GM10266 (cell line): ENCODE measurements around the gene ANTKMT.
"Not testable (repeated sequence)": the region's sequence is repeated elsewhere in the genome, so short reads cannot be mapped to it uniquely, and the experiment has no call there.

Experiments
- DNase-seq: peaks from one replicate; pipeline ENCODE4 v3.0.0; 2012; ENCODE audit errors: extremely low spot score
- CTCF ChIP-seq: IDR thresholded peaks from 2 replicates; pipeline ENCODE4 v1.5.1; 2012; ENCODE audit warnings: mild to moderate bottlenecking, low read depth; ENCODE audit not compliant: control insufficient read depth, insufficient read depth; ENCODE audit errors: missing control alignments

Gene ANTKMT

DNA sequence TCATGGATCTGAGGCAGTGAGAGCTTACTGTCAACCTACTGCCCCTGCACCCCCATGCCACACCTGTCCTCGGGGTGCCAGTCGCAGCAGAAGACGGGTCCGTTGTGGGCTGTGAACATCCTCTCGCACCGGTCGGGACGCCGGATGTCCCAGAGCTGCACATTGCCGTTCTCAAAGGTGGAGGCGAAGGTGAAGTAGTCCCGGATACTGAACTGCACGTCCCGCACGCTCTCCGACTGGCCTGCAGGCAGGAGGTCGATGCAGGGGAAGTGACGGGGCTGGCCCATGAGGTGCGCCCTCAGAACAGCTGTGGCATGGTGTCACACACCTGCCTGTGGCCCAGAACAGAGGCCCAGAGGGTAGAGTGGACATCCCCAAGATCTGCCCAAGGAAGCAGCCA, 33.4 kb upstream of the ANTKMT start:
- no peak for DNase-seq
- TF ChIP-seq CTCF, result no peak

- DNase-seq, result no peak
- TF ChIP-seq CTCF, result no peak
Measured at GRCh38 chr16:689175-689897, 31.6 kb upstream of the ANTKMT start.

DNA sequence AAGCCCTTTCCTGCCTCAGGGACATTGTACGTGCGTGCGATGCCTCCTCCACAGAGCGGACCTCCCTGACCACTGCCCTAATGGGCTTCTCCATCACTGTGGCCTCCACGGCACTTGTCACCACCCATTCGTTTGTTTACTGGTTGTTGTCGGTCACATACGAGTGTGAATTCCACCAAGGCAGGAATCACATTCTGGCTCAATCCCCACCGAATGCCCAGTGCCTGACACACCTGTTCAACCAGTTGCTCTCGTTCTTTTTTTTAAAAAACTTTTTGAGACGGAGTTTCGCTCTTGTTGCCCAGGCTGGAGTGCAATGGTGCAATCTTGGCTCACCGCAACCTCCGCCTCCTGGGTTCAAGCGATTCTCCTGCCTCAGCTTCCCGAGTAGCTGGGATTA, 29.7 kb upstream of the ANTKMT start:
- DNase-seq, result not testable (repeated sequence)

DNA sequence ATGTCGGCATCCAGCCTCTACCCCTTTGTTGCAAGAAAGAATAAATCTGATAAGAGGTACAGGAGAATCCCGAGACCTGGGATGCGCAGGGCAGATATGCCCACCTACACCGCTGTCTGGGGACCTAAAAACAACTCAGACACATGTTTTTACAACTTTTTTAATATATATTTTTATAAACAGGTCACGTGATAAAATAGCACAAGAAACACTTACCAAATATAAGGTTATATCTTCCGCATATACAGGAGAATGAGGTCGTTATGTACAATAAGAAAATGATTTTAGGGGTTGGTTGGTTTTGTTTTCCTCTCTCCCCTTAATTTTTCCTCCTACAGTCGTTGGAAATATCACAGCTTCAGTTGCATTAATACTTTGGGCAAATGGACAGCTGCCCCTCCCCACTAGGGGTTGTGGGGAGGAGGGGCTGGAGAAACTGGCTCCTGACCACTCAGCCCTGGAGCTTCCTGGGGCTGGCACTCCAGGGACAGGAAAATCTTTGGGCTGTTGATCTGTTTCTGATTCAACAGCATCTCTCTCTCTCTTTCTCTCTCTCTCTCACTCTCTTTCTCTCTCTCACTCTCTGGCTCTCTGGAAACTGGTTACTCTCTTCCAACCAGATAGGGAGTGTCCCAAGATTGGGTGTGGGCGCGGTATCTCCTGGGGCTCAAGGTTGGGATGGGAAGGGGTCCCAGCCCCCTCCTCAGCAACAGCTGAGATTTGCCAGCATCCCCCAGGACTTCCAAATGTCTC, 28.4 kb upstream of the ANTKMT start:
- DNase-seq, result no peak
- no peak for TF ChIP-seq CTCF

GRCh38 chr16:693364-693763, 27.6 kb upstream of the ANTKMT start:
- no peak for TF ChIP-seq CTCF
- no peak for DNase-seq

- no peak for DNase-seq
- no peak for TF ChIP-seq CTCF
Measured at GRCh38 chr16:693766-694165, 27.2 kb upstream of the ANTKMT start.

GRCh38 chr16:694187-694862, 26.6 kb upstream of the ANTKMT start:
- no peak for TF ChIP-seq CTCF
- DNase-seq, result no peak
